ENCODE data around the gene TIGAR. TPM values are rescaled to one million over a fixed set of nuclear protein-coding genes. Genes with fewer than 3 reads are reported as not detected.

The TIGAR gene
- 10 to 100 TPM; 14.8 to 16.8 TPM for total RNA-seq

GRCh38 chr12:4320853-4321701 is at the start of gene TIGAR:
TSS of gene TIGAR (plus strand) at chr12:4321213. CDS start at chr12:4321272, 59 bp downstream.

GRCh38 chr12:4273652-4274395 is 47.2 kb upstream of the TIGAR start, which contains the start of gene CCND2:
TSS of gene CCND2 (plus strand) at chr12:4273762. CDS start at chr12:4274041, 279 bp downstream.

GRCh38 chr12:4379405-4379804 is 58.4 kb downstream of the TIGAR start, which contains the start of gene FGF23:
TSS of gene FGF23 (minus strand) at chr12:4379712. CDS start at chr12:4379582, 130 bp downstream.

Other genes with a start within 250 kb of the TIGAR start
- 100 to 1,000 TPM; 345 to 360 TPM for gene CCND2, start 47.5 kb upstream of the TIGAR start, total RNA-seq
- gene FGF23, start 58.5 kb downstream of the TIGAR start, total RNA-seq: not detected
- gene FGF6, start 124.6 kb downstream of the TIGAR start, total RNA-seq: not detected
- gene RAD51AP1, start 217.7 kb downstream of the TIGAR start, total RNA-seq: 10 to 100 TPM; 30.3 to 35.5 TPM
- 10 to 100 TPM; 28.0 to 30.1 TPM for gene DYRK4, start 241.0 kb downstream of the TIGAR start, total RNA-seq

Measured in activated naive CD4-positive, alpha-beta T cell treated with anti-CD3 and anti-CD28 coated beads, Interleukin-2, amount 10 ng/mL, durations not matched to agents 5 hours and 36 hours (primary cell).